ENCODE measurements around the gene HPSE2.

Gene HPSE2

GRCh38 chr10:98410135-98410743, 825.4 kb downstream of the HPSE2 start:
- DNase-seq (ENCODE audit: low read depth): no peak

- DNase-seq (ENCODE audit: low read depth): no peak
Observed at GRCh38 chr10:98408799-98409198, 826.9 kb downstream of the HPSE2 start.

GRCh38 chr10:98407744-98408241, 827.9 kb downstream of the HPSE2 start:
- DNase-seq (ENCODE audit: low read depth): no peak

Data from fibroblast of gingiva (primary cell).